ENCODE measurements around the gene PPP4R4. TPM values are rescaled to one million over a fixed set of nuclear protein-coding genes. Genes with fewer than 3 reads are reported as not detected.

The PPP4R4 gene
- polyA plus RNA-seq, 3 donors: 0.08 TPM; not detected in 2

DNA sequence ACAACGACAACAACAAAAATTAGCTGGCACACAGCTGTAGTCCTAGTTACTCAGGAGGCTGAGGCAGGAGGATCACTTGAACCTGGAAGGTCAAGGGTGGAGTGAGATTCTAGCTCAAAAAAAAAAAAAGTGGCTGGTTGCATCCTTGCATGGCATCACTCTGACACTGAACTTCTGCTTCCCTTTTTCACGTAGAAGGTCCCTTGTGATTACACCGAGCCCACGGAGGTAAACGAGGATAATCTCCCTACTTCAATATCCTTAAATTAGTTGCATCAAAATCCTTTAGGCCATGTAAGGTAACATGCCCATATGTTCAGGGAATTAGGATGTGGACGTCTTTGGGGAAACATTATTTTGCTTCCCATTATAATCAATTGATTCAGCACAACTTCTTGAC is 4.0 kb upstream of the PPP4R4 start:
- Mint-ChIP-seq H3K27ac (peak overlapping the region in 1 of 7 donors; percentile 26), H3K4me1 (peaks cover 17% of the 10 kb centered on the region), H3K27me3 (ENCODE audit: low read depth in 3 of 3) (peaks cover 29 to 36% (median 36%) of the 10 kb centered on the region in 3 donors), H3K9me3 (peaks cover 0 to 6% (median 4%) of the 10 kb centered on the region in 7 donors), H3K36me3 (peaks cover 0 to 1% of the 10 kb centered on the region in 2 donors), H3K4me3 (peak overlapping the region in 1 of 2 donors; percentile 7)
- no peak overlapping the region for H2AFZ ChIP-seq (ENCODE audit: insufficient read depth, low read depth, low read length, poor library complexity, severe bottlenecking)
- no peaks in the 10 kb centered on the region for H3K36me3 ChIP-seq (replicated peaks in 1 of 2; ENCODE audit: control insufficient read depth in 1 of 2, insufficient read depth in 2 of 2, low read length in 2 of 2)
- H3K4me1 ChIP-seq (ENCODE audit: control insufficient read depth in 1 of 2, insufficient read depth in 2 of 2, low read length in 2 of 2): peaks cover 14 to 16% of the 10 kb centered on the region in 2 donors
- no peak overlapping the region for H3K4me2 ChIP-seq (replicated peaks; ENCODE audit: extremely low read depth, low read length, poor library complexity, severe bottlenecking)
- intact Hi-C loops (cut with micrococcal nuclease): loop anchor here (5.0 to 10.0 kb wide), 3 partner anchors 38 to 235 kb away; no protein-coding TSS in a partner anchor
- no peaks in the 10 kb centered on the region for H4K20me1 ChIP-seq (ENCODE audit: insufficient read depth, low read length)
- TF ChIP-seq, protein P1, sequence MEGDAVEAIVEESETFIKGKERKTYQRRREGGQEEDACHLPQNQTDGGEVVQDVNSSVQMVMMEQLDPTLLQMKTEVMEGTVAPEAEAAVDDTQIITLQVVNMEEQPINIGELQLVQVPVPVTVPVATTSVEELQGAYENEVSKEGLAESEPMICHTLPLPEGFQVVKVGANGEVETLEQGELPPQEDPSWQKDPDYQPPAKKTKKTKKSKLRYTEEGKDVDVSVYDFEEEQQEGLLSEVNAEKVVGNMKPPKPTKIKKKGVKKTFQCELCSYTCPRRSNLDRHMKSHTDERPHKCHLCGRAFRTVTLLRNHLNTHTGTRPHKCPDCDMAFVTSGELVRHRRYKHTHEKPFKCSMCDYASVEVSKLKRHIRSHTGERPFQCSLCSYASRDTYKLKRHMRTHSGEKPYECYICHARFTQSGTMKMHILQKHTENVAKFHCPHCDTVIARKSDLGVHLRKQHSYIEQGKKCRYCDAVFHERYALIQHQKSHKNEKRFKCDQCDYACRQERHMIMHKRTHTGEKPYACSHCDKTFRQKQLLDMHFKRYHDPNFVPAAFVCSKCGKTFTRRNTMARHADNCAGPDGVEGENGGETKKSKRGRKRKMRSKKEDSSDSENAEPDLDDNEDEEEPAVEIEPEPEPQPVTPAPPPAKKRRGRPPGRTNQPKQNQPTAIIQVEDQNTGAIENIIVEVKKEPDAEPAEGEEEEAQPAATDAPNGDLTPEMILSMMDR (IDR thresholded peaks at IDR 0.05): no peak
- peaks cover 0 to under 1% of the 10 kb centered on the region in 2 donors for H3K9me3 ChIP-seq (replicated peaks in 1 of 2; ENCODE audit: control insufficient read depth in 1 of 2, insufficient read depth in 1 of 2, low read length in 2 of 2)
- H3K79me2 ChIP-seq (ENCODE audit: insufficient read depth, low read length): no peaks in the 10 kb centered on the region
- H3K9ac ChIP-seq (ENCODE audit: insufficient read depth, low read length, poor library complexity, severe bottlenecking): no peak overlapping the region
- WGBS (ENCODE audit: insufficient coverage): 100% methylated on average over 1 of the region's 6 CpGs
- H3K4me3 ChIP-seq (replicated peaks in 1 of 3; ENCODE audit: low read depth in 2 of 3, low read length in 3 of 3): no peak overlapping the region
- DNase-seq: peak in 2 of 3 donors; percentile 13 to 22
- no peak overlapping the region for H3K27ac ChIP-seq (ENCODE audit: low read depth in 1 of 2, low read length in 2 of 2)
- peaks cover 19 to 28% of the 10 kb centered on the region in 2 donors for H3K27me3 ChIP-seq (ENCODE audit: control insufficient read depth in 2 of 2, insufficient read depth in 2 of 2, low read length in 2 of 2)

DNA sequence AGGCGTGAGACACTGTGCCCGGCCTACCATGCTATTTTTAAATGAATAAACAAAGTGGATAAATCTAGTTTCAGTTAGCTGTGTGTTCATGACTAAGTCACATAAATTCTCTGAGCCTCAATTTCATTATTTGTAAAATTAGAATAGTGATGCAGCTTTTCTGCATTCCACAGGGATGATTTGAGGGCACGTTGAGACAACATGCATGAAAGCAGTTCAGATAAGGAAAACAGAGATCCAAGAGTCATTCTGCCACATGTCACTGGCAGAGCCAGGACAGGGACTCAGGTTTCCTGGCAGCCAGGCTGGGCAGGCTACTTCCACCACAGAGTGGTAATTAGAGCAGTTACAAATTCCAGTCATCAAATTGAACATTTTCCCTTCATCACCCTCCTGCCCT is 2.9 kb upstream of the PPP4R4 start:
- no peak overlapping the region for H3K27ac Mint-ChIP-seq
- H3K4me3 ChIP-seq (replicated peaks in 1 of 3; ENCODE audit: low read depth in 2 of 3, low read length in 3 of 3): no peak overlapping the region
- no peak overlapping the region for H2AFZ ChIP-seq (ENCODE audit: insufficient read depth, low read depth, low read length, poor library complexity, severe bottlenecking)
- H3K9ac ChIP-seq (ENCODE audit: insufficient read depth, low read length, poor library complexity, severe bottlenecking): no peak overlapping the region
- no peak overlapping the region for H3K4me3 Mint-ChIP-seq
- peaks cover 29 to 39% of the 10 kb centered on the region in 2 donors for H3K27me3 ChIP-seq (ENCODE audit: control insufficient read depth in 2 of 2, insufficient read depth in 2 of 2, low read length in 2 of 2)
- H3K9me3 Mint-ChIP-seq: peaks cover 0 to 11% (median 4%) of the 10 kb centered on the region in 7 donors
- WGBS (ENCODE audit: insufficient coverage): 75% methylated on average over 2 of the region's 3 CpGs
- H4K20me1 ChIP-seq (ENCODE audit: insufficient read depth, low read length): no peaks in the 10 kb centered on the region
- H3K4me1 ChIP-seq (ENCODE audit: control insufficient read depth in 1 of 2, insufficient read depth in 2 of 2, low read length in 2 of 2): peaks cover 14 to 18% of the 10 kb centered on the region in 2 donors
- H3K36me3 ChIP-seq (replicated peaks in 1 of 2; ENCODE audit: control insufficient read depth in 1 of 2, insufficient read depth in 2 of 2, low read length in 2 of 2): no peaks in the 10 kb centered on the region
- H3K9me3 ChIP-seq (replicated peaks in 1 of 2; ENCODE audit: control insufficient read depth in 1 of 2, insufficient read depth in 1 of 2, low read length in 2 of 2): peaks cover 0 to 3% of the 10 kb centered on the region in 2 donors
- no peak overlapping the region for H3K4me2 ChIP-seq (replicated peaks; ENCODE audit: extremely low read depth, low read length, poor library complexity, severe bottlenecking)
- TF ChIP-seq, protein P1 (IDR thresholded peaks at IDR 0.05): no peak
- intact Hi-C loops (cut with micrococcal nuclease): loop anchor here (5.0 to 10.0 kb wide), 3 partner anchors 39 to 236 kb away; no protein-coding TSS in a partner anchor
- no peak for DNase-seq
- H3K79me2 ChIP-seq (ENCODE audit: insufficient read depth, low read length): no peaks in the 10 kb centered on the region
- H3K27me3 Mint-ChIP-seq (ENCODE audit: low read depth in 3 of 3): peaks cover 39 to 47% (median 46%) of the 10 kb centered on the region in 3 donors
- no peak overlapping the region for H3K27ac ChIP-seq (ENCODE audit: low read depth in 1 of 2, low read length in 2 of 2)
- H3K4me1 Mint-ChIP-seq: peaks cover 21% of the 10 kb centered on the region
- H3K36me3 Mint-ChIP-seq: peaks cover 0 to 5% of the 10 kb centered on the region in 2 donors

Measured in CD14-positive monocyte (primary cell).